CD14-positive monocyte (primary cell): ENCODE data around the gene DPH7. TPM values are rescaled to one million over a fixed set of nuclear protein-coding genes. Genes with fewer than 3 reads are reported as not detected.

ENCODE experiments used
- DNase-seq, 3 donors: peaks; one replicate each; pipeline ENCODE4 v3.0.0-alpha.2; 2011 to 2022
- H2AFZ ChIP-seq: 2 replicates; pipeline ENCODE4 v1.6.0; 2012; ENCODE audit warnings: mild to moderate bottlenecking, low read depth, low read length, inconsistent platforms; ENCODE audit not compliant: insufficient read depth, poor library complexity, severe bottlenecking
- H3K27ac ChIP-seq, 2 donors: 1 replicate in 1 of 2; 2 replicates in 1 of 2; pipeline ENCODE4 v1.5.1; 2012 to 2013; ENCODE audit warnings: low read length in 2 of 2, control low read depth in 1 of 2, inconsistent platforms in 1 of 2, low read depth in 1 of 2, mild to moderate bottlenecking in 1 of 2
- H3K27me3 ChIP-seq, 2 donors: one replicate each; pipeline versions ENCODE4 v1.6.0 to v1.6.1; 2011 to 2013; ENCODE audit warnings: low read length in 2 of 2; ENCODE audit not compliant: control insufficient read depth in 2 of 2, insufficient read depth in 2 of 2
- H3K36me3 ChIP-seq, 2 donors: replicated peaks in 1 of 2; 1 replicate in 1 of 2; 2 replicates in 1 of 2; pipeline versions ENCODE4 v1.5.1 to v1.6.1; 2012 to 2013; ENCODE audit warnings: low read length in 2 of 2, control low read depth in 1 of 2, inconsistent platforms in 1 of 2, mild to moderate bottlenecking in 1 of 2; ENCODE audit not compliant: insufficient read depth in 2 of 2, control insufficient read depth in 1 of 2
- H3K4me1 ChIP-seq, 2 donors: 1 replicate in 1 of 2; 2 replicates in 1 of 2; pipeline versions ENCODE4 v1.5.1 to v1.6.1; 2012 to 2013; ENCODE audit warnings: low read length in 2 of 2, control low read depth in 1 of 2, inconsistent platforms in 1 of 2, mild to moderate bottlenecking in 1 of 2, moderate library complexity in 1 of 2; ENCODE audit not compliant: insufficient read depth in 2 of 2, control insufficient read depth in 1 of 2
- H3K4me2 ChIP-seq: replicated peaks from 2 replicates; pipeline ENCODE3; 2012; ENCODE audit warnings: low read length, moderate library complexity, mild to moderate bottlenecking; ENCODE audit not compliant: poor library complexity, severe bottlenecking; ENCODE audit errors: extremely low read depth
- H3K4me3 ChIP-seq, 3 experiments: fragments of 200-600 bp in 1 of 3; sonication (generic) in 1 of 3; replicated peaks in 1 of 3; 1 replicate in 2 of 3; 2 replicates in 1 of 3; pipeline ENCODE4 v1.5.1; 2011 to 2013; ENCODE audit warnings: low read length in 3 of 3, mild to moderate bottlenecking in 3 of 3, control low read depth in 2 of 3, low read depth in 2 of 3, inconsistent platforms in 1 of 3, moderate library complexity in 1 of 3
- H3K79me2 ChIP-seq: 2 replicates; pipeline ENCODE4 v1.6.0; 2012; ENCODE audit warnings: mild to moderate bottlenecking, control low read depth, inconsistent platforms, low read length, moderate library complexity; ENCODE audit not compliant: insufficient read depth
- H3K9ac ChIP-seq: 2 replicates; pipeline ENCODE4 v1.6.0; 2017; ENCODE audit warnings: low read length, mild to moderate bottlenecking; ENCODE audit not compliant: insufficient read depth, poor library complexity, severe bottlenecking
- H3K9me3 ChIP-seq, 2 donors: replicated peaks in 1 of 2; 1 replicate in 1 of 2; 2 replicates in 1 of 2; pipeline versions ENCODE4 v1.5.1 to v1.6.1; 2012 to 2013; ENCODE audit warnings: low read length in 2 of 2, control low read depth in 1 of 2; ENCODE audit not compliant: control insufficient read depth in 1 of 2, insufficient read depth in 1 of 2
- H4K20me1 ChIP-seq: 2 replicates; pipeline ENCODE4 v1.6.0; 2012; ENCODE audit warnings: mild to moderate bottlenecking, low read length, control low read depth, moderate library complexity; ENCODE audit not compliant: insufficient read depth
- H3K27ac Mint-ChIP-seq, 7 donors: one replicate each; pipeline ENCODE4 v1.8.0; 2020; ENCODE audit warnings: mild to moderate bottlenecking in 7 of 7, mixed read lengths in 7 of 7, moderate library complexity in 6 of 7, inconsistent platforms in 2 of 7
- H3K27me3 Mint-ChIP-seq, 3 donors: one replicate each; pipeline ENCODE4 v1.8.0; 2021 to 2022; ENCODE audit warnings: low read depth in 3 of 3, mild to moderate bottlenecking in 3 of 3, mixed read lengths in 3 of 3, moderate library complexity in 3 of 3, inconsistent platforms in 1 of 3
- H3K36me3 Mint-ChIP-seq, 2 donors: one replicate each; pipeline ENCODE4 v1.8.0; 2020; ENCODE audit warnings: mixed read lengths in 2 of 2, inconsistent platforms in 1 of 2, mild to moderate bottlenecking in 1 of 2
- H3K4me1 Mint-ChIP-seq: one replicate; pipeline ENCODE4 v1.8.0; 2020; ENCODE audit warnings: mild to moderate bottlenecking, mixed read lengths
- H3K4me3 Mint-ChIP-seq, 2 donors: one replicate each; pipeline ENCODE4 v1.8.0; 2020; ENCODE audit warnings: mild to moderate bottlenecking in 2 of 2, mixed read lengths in 2 of 2, moderate library complexity in 1 of 2
- H3K9me3 Mint-ChIP-seq, 7 donors: one replicate each; pipeline ENCODE4 v1.8.0; 2020 to 2022; ENCODE audit warnings: mixed read lengths in 7 of 7, mild to moderate bottlenecking in 6 of 7, moderate library complexity in 6 of 7, inconsistent platforms in 2 of 7
- CTCF ChIP-seq: fragments of 200-600 bp; IDR thresholded peaks from one replicate; pipeline ENCODE4 v1.8.0; 2022; ENCODE audit warnings: antibody characterized with exemption, mild to moderate bottlenecking
- WGBS: methylation state at CpG from one replicate; pipeline ENCODE4 v1.1.5; 2013; ENCODE audit warnings: missing lambda C conversion rate; ENCODE audit not compliant: insufficient coverage; 5-methylcytosine and 5-hydroxymethylcytosine counted together
- intact Hi-C, 2 donors: fragments of 100-400 bp; cut with micrococcal nuclease; formaldehyde crosslinking; loops; one replicate each; pipeline versions ENCODE4 v1.15.0 to v1.15.1; 2023
- polyA plus RNA-seq, 3 donors: library from polyadenylated mRNA; depleted of rRNA in 1 of 3; unstranded in 2 of 3; stranded (reverse) in 1 of 3; fragments of 300-500 nt in 2 of 3; fragments of >200 nt in 1 of 3; fragmentation: Illumina TruSeq in 2 of 3; gene quantifications; 1 replicate in 2 of 3; 2 replicates in 1 of 3; pipeline ENCODE4 v1.2.3, GENCODE V29; 2012 to 2021

DPH7 gene
- polyA plus RNA-seq, 3 donors: 13.1 to 45.6 (median 14.2) TPM

DNA sequence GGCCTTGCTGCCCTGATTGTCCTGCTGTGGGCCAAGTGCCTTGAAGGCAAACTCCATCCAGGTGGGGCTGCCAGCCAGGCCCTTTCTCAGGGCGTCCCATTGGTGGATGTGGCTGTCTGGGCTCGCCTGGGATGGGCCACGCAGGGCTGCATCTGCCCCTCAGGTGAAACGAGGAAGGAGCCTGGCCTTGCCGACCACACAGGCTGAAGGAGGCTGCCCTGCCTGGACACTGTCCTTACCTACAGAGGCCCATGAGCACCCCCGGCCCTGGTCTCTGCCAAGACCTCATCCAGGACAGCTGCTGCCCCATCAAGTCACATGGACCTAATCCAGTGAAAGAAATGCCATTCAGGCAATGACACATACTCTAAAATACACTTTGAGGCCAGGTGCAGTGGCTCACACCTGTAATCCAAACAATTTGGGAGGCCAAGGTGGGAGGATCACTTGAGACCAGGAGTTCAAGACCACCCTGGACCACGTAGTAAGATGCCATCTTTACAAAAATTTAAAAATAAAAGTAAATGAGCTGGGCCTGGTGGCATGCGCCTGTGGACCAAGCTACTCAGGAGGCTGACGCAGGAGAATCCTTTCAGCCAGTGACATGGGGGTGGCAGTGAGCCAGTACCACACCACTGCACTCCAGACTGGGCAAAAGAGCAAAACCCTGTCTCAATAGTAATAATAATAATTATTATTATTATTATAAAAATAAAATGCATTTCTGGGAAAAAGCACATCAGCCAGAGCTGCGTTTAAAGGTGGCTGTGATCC lies 62.4 kb downstream of the DPH7 start:
- Mint-ChIP-seq H3K36me3 (no peaks in the 10 kb centered on the region), H3K4me1 (no peaks in the 10 kb centered on the region), H3K27ac (no peak overlapping the region), H3K9me3 (peaks cover 0 to 2% (median 0%) of the 10 kb centered on the region in 7 donors), H3K4me3 (no peak overlapping the region), H3K27me3 (peaks cover 0 to 2% (median 0%) of the 10 kb centered on the region in 3 donors)
- Histone ChIP-seq H3K27ac (no peak overlapping the region), H4K20me1 (no peaks in the 10 kb centered on the region), H3K4me2 (no peak overlapping the region), H3K36me3 (no peaks in the 10 kb centered on the region), H3K79me2 (no peaks in the 10 kb centered on the region), H3K4me3 (no peak overlapping the region), H2AFZ (no peak overlapping the region), H3K9ac (no peak overlapping the region), H3K9me3 (no peaks in the 10 kb centered on the region), H3K27me3 (no peaks in the 10 kb centered on the region), H3K4me1 (no peaks in the 10 kb centered on the region)
- TF ChIP-seq CTCF: no peak
- intact Hi-C loops: no loop called here
- 94% methylated on average over 7 of the region's 10 CpGs for WGBS
- DNase-seq: peak in 1 of 3 donors; percentile 3

DNA sequence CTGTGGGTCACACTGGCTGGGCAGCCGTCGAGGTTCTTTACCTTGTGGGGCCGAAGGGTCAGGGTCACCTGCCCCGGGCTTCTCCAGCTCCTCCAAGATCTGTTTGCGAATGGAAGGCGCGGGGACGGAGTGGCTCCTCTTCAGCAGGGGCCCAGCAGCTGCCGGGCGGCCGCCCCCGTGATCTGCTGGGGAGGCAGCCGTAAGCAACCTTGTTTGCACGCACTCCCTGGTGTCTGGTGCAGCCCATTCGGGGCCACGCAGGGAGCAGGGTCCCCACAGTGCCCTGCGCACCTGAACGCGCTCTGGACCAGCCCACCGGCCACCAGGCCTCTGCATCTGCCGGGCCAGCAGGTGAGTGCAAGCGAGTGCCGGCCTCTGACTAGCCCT lies 63.4 kb downstream of the DPH7 start:
- H3K9me3 Mint-ChIP-seq: peaks cover 0 to 2% (median 0%) of the 10 kb centered on the region in 7 donors
- H3K36me3 Mint-ChIP-seq: no peaks in the 10 kb centered on the region
- H3K9me3 ChIP-seq: no peaks in the 10 kb centered on the region
- no peak overlapping the region for H3K9ac ChIP-seq
- H3K36me3 ChIP-seq: no peaks in the 10 kb centered on the region
- intact Hi-C loops: no loop called here
- H3K4me1 ChIP-seq: no peaks in the 10 kb centered on the region
- DNase-seq: no peak
- H2AFZ ChIP-seq: no peak overlapping the region
- no peaks in the 10 kb centered on the region for H3K27me3 ChIP-seq
- 96% methylated on average over 16 of the region's 23 CpGs for WGBS
- no peaks in the 10 kb centered on the region for H3K79me2 ChIP-seq
- no peak overlapping the region for H3K4me2 ChIP-seq
- H3K27ac ChIP-seq: no peak overlapping the region
- no peaks in the 10 kb centered on the region for H3K4me1 Mint-ChIP-seq
- H3K27me3 Mint-ChIP-seq: peaks cover 0 to 2% (median 0%) of the 10 kb centered on the region in 3 donors
- no peak overlapping the region for H3K4me3 Mint-ChIP-seq
- H3K27ac Mint-ChIP-seq: no peak overlapping the region
- H4K20me1 ChIP-seq: no peaks in the 10 kb centered on the region
- no peak for TF ChIP-seq CTCF
- H3K4me3 ChIP-seq: no peak overlapping the region
